GM19397 (cell line): Measurements from ENCODE around the gene CELSR1.

Source experiments
- ATAC-seq: cut with Tn5 transposase; IDR thresholded peaks from one replicate; pipeline ENCODE4 v1.9.1; 2021; ENCODE audit warnings: mild to moderate bottlenecking, moderate library complexity; ENCODE audit not compliant: unreplicated experiment

Gene CELSR1

GRCh38 chr22:46366801-46367706 is 170.4 kb downstream of the CELSR1 start:
- ATAC-seq, result no peak

GRCh38 chr22:46366327-46366731 is 171.1 kb downstream of the CELSR1 start:
- no peak for ATAC-seq

- ATAC-seq, result no peak
Measured at GRCh38 chr22:46365166-46365624, 172.2 kb downstream of the CELSR1 start.

DNA sequence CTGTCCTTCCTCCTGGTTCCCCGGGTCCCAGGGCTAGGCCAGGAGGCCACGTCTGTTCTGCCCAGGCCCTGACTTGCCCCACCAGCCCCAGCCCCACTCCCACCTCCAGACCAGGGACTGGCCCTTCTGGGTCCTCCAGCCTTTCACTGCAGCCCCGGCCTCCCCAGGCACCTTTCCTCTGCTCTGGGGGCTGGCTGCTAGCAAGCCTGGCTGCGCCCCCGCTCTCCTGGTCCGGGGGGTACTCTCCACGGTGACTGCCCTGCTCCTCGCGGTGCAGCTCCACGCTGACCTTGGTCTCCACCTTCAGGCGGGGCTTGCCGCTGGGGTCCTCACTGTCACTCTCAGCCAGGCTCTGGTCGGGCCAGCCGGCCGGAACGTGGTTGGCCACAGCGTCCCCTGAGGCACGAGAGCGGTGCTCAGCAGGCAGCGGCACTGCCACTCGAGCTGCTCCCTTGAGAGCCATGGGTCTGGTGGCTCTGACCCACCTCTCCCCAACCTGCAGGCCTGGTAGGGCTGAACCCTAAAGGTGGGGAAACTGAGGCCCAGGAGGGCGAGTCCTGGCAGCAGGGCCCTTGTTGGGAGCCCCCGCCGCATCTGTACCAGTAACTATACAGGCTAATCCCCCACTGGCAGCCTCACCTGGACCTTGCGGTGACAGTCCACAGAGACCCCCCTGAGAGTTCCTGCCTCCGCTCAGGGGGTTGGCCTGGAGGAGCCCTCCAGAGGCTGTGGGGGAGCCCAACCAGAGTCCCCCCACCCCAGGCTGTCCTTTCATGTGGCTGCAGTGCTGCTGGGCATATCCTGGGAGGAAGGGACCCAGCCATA is 172.9 kb downstream of the CELSR1 start:
- no peak for ATAC-seq

DNA sequence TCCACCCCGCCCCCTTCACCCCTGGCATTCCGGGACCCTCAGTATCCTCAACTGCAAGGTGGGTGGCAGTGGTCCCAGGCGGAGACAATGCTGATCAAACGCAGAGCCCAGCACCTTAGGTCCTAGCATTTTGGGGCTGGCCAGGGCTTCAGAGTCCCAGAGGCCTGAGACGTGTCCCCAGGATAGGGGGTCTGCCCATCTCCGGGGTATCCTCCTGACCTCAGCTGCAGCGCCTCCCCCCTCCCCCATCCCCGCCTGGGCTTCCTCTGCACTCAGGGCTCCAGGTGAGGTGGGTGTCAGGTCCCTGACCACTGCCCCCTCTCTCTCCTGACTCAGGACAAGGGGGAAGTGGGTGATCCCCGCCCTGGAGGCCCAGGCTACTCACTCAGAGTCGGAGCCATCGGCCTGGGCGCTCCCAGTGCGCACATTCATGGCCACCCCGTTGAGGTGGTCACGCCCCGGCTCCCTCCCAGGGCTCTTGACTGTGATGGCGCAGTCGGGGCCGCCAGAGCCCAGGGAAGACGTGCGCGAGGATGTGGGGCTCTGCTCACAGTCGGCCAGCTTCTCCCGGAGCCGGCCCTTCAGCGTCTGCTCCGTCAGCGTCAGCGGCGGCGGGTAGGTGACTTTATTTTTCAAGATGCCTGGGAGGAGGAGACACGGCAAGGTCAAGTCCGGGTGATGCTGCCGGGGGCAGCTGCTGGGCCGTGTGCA is 173.7 kb downstream of the CELSR1 start:
- ATAC-seq, result no peak

GRCh38 chr22:46362934-46363515 is 174.4 kb downstream of the CELSR1 start:
- ATAC-seq, result no peak

DNA sequence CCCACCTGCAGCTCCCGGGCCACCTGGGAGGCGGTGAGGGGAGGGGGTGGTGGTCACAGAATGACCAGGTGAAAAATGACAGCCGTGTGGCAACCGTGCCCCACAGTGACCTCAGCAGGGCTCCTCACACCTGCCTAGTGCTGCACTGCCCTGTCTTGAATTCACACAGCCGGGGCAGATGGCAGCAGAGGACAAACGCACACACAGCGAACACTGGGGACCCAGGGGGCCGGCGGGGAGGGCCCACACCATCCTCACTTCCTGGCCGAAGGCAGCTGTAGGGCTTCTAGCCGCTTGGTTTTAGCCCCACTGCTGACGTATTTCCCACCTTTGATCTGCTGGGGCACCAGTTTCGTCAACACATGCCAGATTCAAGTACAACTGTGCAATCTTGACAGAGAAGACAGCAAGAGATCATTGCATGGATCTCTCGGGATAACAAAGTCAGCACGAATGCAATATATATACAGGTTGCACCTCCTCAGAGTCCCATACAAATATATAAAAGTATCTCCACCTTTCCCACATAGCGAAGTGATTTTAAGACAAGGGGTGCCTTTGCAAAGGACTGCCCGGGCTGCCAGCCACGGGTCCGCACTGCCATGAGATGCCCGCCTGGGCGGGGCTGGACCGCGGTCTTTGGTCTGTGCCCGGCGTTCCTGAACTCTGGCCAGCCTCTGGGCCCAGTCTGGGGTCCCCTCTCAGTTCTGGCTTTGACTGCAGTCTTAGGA is 175.1 kb downstream of the CELSR1 start:
- no peak for ATAC-seq

DNA sequence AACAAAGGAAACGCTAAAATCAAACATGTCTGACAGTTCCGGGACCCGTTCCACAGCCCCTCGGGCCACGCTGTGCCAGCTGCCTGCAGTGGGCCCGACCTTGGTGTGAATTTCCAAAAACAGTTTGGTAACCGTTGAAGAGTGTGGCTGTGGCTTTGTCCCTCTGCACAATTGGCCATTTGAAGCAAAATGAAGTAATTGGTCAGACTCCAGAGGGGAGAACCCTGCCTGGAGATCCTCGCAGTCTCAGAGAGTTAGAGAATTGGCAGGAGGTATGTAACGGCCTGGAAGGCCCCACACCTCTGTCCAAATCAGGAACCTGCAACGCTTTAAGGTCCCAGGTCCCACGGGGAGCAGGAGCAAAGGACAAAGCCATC is 175.6 kb downstream of the CELSR1 start:
- ATAC-seq, result no peak

DNA sequence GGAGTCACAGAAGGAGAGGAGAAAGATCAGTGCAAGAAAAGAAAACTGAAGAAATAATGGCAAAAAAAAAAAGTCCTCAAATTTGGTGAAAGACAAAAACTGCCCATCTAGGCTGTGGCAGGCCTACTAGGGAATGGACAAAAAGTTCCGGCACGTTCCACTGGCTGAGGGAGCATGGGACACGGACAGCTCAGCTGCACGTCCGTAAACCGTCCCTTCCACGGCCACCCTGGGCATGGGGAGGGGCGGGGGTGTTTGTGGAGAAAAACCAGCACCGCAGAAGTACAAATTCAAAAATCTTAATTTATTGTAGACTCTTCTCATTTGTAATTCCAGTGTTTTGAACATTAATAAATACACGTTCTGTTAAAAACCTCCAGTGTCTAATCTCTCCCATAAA is 176.5 kb downstream of the CELSR1 start:
- no peak for ATAC-seq

DNA sequence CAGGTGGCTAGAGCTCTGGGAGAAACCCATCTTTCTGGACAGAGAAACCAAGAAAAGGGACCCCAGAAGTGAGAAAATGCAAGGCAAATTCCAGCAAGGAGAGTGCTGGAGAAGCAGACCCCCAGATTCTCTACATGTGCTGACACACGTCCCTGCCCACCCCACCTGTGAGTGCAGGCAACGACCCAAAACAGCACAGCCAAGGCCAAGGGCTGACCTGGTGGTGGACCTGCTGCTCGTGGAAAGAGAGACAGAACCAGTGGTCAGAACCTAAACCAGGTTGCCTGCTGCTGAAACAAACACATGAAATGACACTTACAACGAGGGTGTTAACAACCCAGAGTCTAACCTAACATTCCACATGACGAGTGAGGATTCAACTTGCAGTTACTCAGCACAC is 177.3 kb downstream of the CELSR1 start:
- ATAC-seq, result no peak

DNA sequence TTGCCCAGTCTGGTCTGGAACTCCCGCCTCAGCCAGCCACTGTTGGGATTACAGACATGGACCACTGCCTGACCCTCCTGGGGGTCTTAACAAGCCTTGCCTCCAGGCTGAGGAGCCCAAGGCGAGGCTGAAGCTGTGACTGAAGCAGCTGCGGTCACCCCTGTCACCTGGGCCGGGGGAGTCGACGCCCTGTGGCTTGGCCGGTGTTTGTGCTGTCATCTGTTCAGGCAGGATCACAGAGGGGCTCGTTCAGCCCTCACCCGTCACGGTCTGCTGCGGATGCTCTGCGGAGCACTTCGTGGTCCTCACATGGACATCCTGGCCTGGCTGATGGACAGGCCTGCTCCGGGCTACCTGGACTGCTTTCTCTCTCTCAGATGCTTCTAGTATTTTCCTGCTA is 178.1 kb downstream of the CELSR1 start:
- ATAC-seq, result no peak

GRCh38 chr22:46358766-46359165 is 178.7 kb downstream of the CELSR1 start:
- no peak for ATAC-seq

- no peak for ATAC-seq
Measured at GRCh38 chr22:46357711-46358520, 179.5 kb downstream of the CELSR1 start.

- no peak for ATAC-seq
Measured at GRCh38 chr22:46356496-46357480, 180.6 kb downstream of the CELSR1 start.

- ATAC-seq, result no peak
Measured at GRCh38 chr22:46355996-46356471, 181.4 kb downstream of the CELSR1 start.

- ATAC-seq, result no peak
Measured at GRCh38 chr22:46355369-46355995, 181.9 kb downstream of the CELSR1 start.

GRCh38 chr22:46354993-46355305 is 182.5 kb downstream of the CELSR1 start:
- ATAC-seq, result no peak
